ENCODE results near the gene TFPT.

- no peak for TF ChIP-seq CTCF (IDR thresholded peaks at IDR 0.05)
- TF ChIP-seq POLR2AphosphoS5 (IDR thresholded peaks at IDR 0.05): no peak
Observed at GRCh38 chr19:54128796-54129616, 13.5 kb upstream of the TFPT start.
